Measurements from ENCODE around the gene MFAP2.
"Not testable (repeated sequence)": the region's sequence is repeated elsewhere in the genome, so short reads cannot be mapped to it uniquely, and the experiment has no call there.

The MFAP2 gene

GRCh38 chr1:16929146-16930041, 51.0 kb downstream of the MFAP2 start:
- DNase-seq (ENCODE audit: low spot score), result not testable (repeated sequence)

GRCh38 chr1:16927711-16928485, 52.5 kb downstream of the MFAP2 start:
- no peak for DNase-seq (ENCODE audit: low spot score)

GRCh38 chr1:16927256-16927655, 53.2 kb downstream of the MFAP2 start:
- DNase-seq (ENCODE audit: low spot score), result no peak

- no peak for DNase-seq (ENCODE audit: low spot score)
These were observed 53.8 kb downstream of the MFAP2 start for GRCh38 chr1:16926491-16927073.

GRCh38 chr1:16925635-16926490, 54.6 kb downstream of the MFAP2 start:
- no peak for DNase-seq (ENCODE audit: low spot score)

- DNase-seq (ENCODE audit: low spot score), result no peak
These were observed 55.4 kb downstream of the MFAP2 start for GRCh38 chr1:16924919-16925477.

Measured in HuH-7.5 (cell line).